SU-DHL-6 (cell line): ENCODE measurements around the gene PDE2A.

Experiments
- EZH2phosphoT487 ChIP-seq: fragments of 200-600 bp; sonication (generic), shearing (Covaris generic); conservative IDR thresholded peaks from 2 replicates; pipeline ENCODE4 v1.6.1; 2018; ENCODE audit warnings: mild to moderate bottlenecking, antibody characterized with exemption, low read length, moderate library complexity, mixed read lengths
- TF ChIP-seq, protein P1 (sequence below): fragments of 200-600 bp; sonication (generic); IDR thresholded peaks from one replicate; pipeline ENCODE4 v1.5.1; 2017; ENCODE audit warnings: antibody characterized with exemption, mild to moderate bottlenecking, low read length, moderate library complexity; ENCODE audit not compliant: insufficient read depth, poor library complexity, severe bottlenecking

GRCh38 chr11:72673284-72673942 is 809 bp downstream of the PDE2A start:
- TF ChIP-seq, protein P1, sequence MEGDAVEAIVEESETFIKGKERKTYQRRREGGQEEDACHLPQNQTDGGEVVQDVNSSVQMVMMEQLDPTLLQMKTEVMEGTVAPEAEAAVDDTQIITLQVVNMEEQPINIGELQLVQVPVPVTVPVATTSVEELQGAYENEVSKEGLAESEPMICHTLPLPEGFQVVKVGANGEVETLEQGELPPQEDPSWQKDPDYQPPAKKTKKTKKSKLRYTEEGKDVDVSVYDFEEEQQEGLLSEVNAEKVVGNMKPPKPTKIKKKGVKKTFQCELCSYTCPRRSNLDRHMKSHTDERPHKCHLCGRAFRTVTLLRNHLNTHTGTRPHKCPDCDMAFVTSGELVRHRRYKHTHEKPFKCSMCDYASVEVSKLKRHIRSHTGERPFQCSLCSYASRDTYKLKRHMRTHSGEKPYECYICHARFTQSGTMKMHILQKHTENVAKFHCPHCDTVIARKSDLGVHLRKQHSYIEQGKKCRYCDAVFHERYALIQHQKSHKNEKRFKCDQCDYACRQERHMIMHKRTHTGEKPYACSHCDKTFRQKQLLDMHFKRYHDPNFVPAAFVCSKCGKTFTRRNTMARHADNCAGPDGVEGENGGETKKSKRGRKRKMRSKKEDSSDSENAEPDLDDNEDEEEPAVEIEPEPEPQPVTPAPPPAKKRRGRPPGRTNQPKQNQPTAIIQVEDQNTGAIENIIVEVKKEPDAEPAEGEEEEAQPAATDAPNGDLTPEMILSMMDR: no peak
- TF ChIP-seq EZH2phosphoT487: no peak
